Measurements from ENCODE around the gene ASB2.

DNA sequence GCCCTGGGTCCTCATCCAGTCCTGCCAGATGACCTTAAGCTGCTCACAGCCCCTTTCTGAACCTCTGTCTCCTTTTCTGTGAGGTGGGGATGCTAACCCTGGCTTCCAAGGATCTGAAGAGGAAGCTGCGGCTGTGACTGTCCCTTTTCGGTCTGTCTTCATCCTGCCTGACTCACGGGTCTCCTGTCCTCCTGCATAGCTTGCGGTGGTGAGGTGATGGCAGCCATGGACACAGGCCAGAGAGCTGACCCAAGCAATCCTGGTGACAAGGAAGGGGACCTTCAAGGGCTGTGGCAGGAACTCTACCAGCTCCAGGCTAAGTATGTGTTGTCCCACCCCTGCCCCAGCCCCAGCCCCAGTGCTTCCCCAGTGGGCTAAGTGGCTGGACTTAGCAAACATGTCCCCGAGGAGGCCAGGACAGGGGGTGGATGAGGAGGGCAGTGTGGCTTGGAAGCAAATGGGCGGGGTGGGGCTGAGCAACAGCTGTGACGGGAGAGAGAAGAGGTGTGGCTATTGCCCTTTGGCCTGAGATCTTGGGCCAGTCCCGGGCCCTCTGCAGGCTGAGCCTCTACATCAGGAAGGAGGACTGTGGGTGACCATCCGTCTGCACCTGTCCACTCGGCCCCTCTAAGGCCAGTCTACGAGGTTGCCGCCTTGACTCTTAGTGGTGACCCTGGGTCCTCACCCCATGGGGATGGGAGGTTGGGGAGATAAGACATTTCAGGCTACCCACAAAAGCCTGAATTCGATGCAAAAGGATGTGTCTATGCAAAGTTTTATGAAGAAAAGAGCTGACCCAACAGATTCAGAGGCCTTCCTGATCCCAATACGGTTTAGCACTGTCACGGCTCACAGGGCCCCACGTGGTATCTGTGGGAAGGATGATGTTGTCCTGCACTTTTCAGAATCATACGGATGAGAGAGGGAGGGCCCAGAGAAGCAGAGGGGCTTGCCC is 21.8 kb upstream of the ASB2 start:
- TF ChIP-seq, protein P1, sequence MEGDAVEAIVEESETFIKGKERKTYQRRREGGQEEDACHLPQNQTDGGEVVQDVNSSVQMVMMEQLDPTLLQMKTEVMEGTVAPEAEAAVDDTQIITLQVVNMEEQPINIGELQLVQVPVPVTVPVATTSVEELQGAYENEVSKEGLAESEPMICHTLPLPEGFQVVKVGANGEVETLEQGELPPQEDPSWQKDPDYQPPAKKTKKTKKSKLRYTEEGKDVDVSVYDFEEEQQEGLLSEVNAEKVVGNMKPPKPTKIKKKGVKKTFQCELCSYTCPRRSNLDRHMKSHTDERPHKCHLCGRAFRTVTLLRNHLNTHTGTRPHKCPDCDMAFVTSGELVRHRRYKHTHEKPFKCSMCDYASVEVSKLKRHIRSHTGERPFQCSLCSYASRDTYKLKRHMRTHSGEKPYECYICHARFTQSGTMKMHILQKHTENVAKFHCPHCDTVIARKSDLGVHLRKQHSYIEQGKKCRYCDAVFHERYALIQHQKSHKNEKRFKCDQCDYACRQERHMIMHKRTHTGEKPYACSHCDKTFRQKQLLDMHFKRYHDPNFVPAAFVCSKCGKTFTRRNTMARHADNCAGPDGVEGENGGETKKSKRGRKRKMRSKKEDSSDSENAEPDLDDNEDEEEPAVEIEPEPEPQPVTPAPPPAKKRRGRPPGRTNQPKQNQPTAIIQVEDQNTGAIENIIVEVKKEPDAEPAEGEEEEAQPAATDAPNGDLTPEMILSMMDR (IDR thresholded peaks at IDR 0.05): no peak
- no peak for TF ChIP-seq POLR2A (IDR thresholded peaks at IDR 0.05)
